HepG2 (cell line): ENCODE data around the gene SIRT7. TPM values are rescaled to one million over a fixed set of nuclear protein-coding genes. Genes with fewer than 3 reads are reported as not detected.

ENCODE experiments used
- ARID3A ChIP-seq: IDR thresholded peaks from 2 replicates; pipeline ENCODE4 v1.6.1; 2012; ENCODE audit warnings: low read depth, low read length, improper control_type of control experiment
- BCL6 ChIP-seq: IDR thresholded peaks from 2 replicates; pipeline ENCODE4 v1.6.1; 2016; ENCODE audit warnings: missing genetic modification reagents, missing compliant biosample characterization
- BHLHE40 ChIP-seq: IDR thresholded peaks from 2 replicates; pipeline ENCODE4 v1.6.1; 2011; ENCODE audit warnings: low read length, improper control_type of control experiment
- CREM ChIP-seq, 2 experiments: sonication (generic) in 1 of 2; formaldehyde crosslinking in 1 of 2; IDR thresholded peaks; 2 replicates each; pipeline versions ENCODE4 v1.4.0 to v1.6.1; 2016 to 2020; ENCODE audit warnings: antibody characterized with exemption in 1 of 2, mild to moderate bottlenecking in 1 of 2, missing genetic modification reagents in 1 of 2
- EP300 ChIP-seq, 3 experiments: sonication (generic) in 1 of 3; formaldehyde crosslinking in 1 of 3; IDR thresholded peaks; 2 replicates each; pipeline versions ENCODE4 v1.5.1 to v1.6.1; 2011 to 2020; ENCODE audit warnings: low read depth in 2 of 3, low read length in 2 of 3, borderline replicate concordance in 1 of 3, improper control_type of control experiment in 1 of 3, mild to moderate bottlenecking in 1 of 3, missing genetic modification reagents in 1 of 3, moderate library complexity in 1 of 3
- HOMEZ ChIP-seq: IDR thresholded peaks from 2 replicates; pipeline ENCODE4 v1.6.1; 2016; ENCODE audit warnings: low read depth
- MYC ChIP-seq: sonication (generic); formaldehyde crosslinking; IDR thresholded peaks from 2 replicates; pipeline ENCODE4 v1.9.0; 2021; ENCODE audit warnings: missing genetic modification reagents, borderline replicate concordance
- RXRB ChIP-seq: IDR thresholded peaks from 2 replicates; pipeline ENCODE4 v1.6.1; 2016; ENCODE audit warnings: borderline replicate concordance, missing genetic modification reagents, missing compliant biosample characterization
- SOX13 ChIP-seq, 3 experiments: fragments of 450-650 bp in 1 of 3; sonication (generic) in 1 of 3; formaldehyde crosslinking in 1 of 3; IDR thresholded peaks in 2 of 3; conservative IDR thresholded peaks in 1 of 3; 2 replicates each; pipeline versions ENCODE4 v1.5.0 to v1.6.1; 2016 to 2020; ENCODE audit warnings: antibody characterized with exemption in 1 of 3, mild to moderate bottlenecking in 1 of 3, missing compliant biosample characterization in 1 of 3, missing genetic modification reagents in 1 of 3, moderate library complexity in 1 of 3
- SRF ChIP-seq: IDR thresholded peaks from 2 replicates; pipeline ENCODE4 v1.6.1; 2011; ENCODE audit warnings: mild to moderate bottlenecking, low read depth, low read length, moderate library complexity
- ZNF136 ChIP-seq: sonication (generic); formaldehyde crosslinking; IDR thresholded peaks from 2 replicates; pipeline ENCODE4 v1.8.1; 2022; ENCODE audit warnings: low read depth, mild to moderate bottlenecking, moderate library complexity, missing genetic modification reagents
- ZNF543 ChIP-seq: sonication (generic); formaldehyde crosslinking; IDR thresholded peaks from 2 replicates; pipeline ENCODE4 v1.4.0; 2020; ENCODE audit warnings: mild to moderate bottlenecking, missing genetic modification reagents
- ZNF567 ChIP-seq: sonication (generic); formaldehyde crosslinking; IDR thresholded peaks from 2 replicates; pipeline ENCODE4 v1.8.1; 2023; ENCODE audit warnings: mild to moderate bottlenecking, missing genetic modification reagents, borderline replicate concordance
- ZNF709 ChIP-seq: sonication (generic); formaldehyde crosslinking; IDR thresholded peaks from 2 replicates; pipeline ENCODE4 v1.5.0; 2020; ENCODE audit warnings: mild to moderate bottlenecking, missing genetic modification reagents
- ZNF768 ChIP-seq: sonication (generic); formaldehyde crosslinking; IDR thresholded peaks from 2 replicates; pipeline ENCODE4 v1.4.0; 2020; ENCODE audit warnings: missing genetic modification reagents
- ZSCAN30 ChIP-seq: sonication (generic); formaldehyde crosslinking; IDR thresholded peaks from 2 replicates; pipeline ENCODE4 v1.5.0; 2020; ENCODE audit warnings: mild to moderate bottlenecking, missing genetic modification reagents
- polyA plus RNA-seq, 8 experiments: library from polyadenylated mRNA; depleted of rRNA in 3 of 8; stranded (reverse) in 7 of 8; unstranded in 1 of 8; fragments of >200 nt; fragmentation: Illumina TruSeq in 4 of 8; extraction: Trizol in 4 of 8; gene quantifications; 2 replicates each; pipeline versions ENCODE4 v1.2.1 to v1.2.3, GENCODE V29; 2011 to 2016; ENCODE audit warnings: low read depth in 4 of 8, missing spikeins in 1 of 8, mixed read lengths in 1 of 8; ENCODE audit not compliant: insufficient read depth in 1 of 8
- total RNA-seq, 5 experiments: library from RNA; depleted of rRNA; stranded (reverse); fragments of >200 nt; fragmentation: Illumina TruSeq; extraction: Trizol; gene quantifications; 2 replicates each; pipeline ENCODE4 v1.2.3, GENCODE V29; 2016; ENCODE audit warnings: low read depth in 1 of 5
- TF ChIP-seq, protein P1 (sequence below): sonication (generic); formaldehyde crosslinking; IDR thresholded peaks from 2 replicates; pipeline ENCODE4 v1.9.0; 2021; ENCODE audit warnings: missing genetic modification reagents, borderline replicate concordance
- TF ChIP-seq, protein P2 (sequence below): sonication (generic); formaldehyde crosslinking; IDR thresholded peaks from 2 replicates; pipeline ENCODE4 v1.8.1; 2023; ENCODE audit warnings: missing genetic modification reagents, mild to moderate bottlenecking, borderline replicate concordance
- TF ChIP-seq, protein P3 (sequence below): IDR thresholded peaks from 2 replicates; pipeline ENCODE4 v1.6.1; 2016; ENCODE audit warnings: missing genetic modification reagents, missing compliant biosample characterization

The SIRT7 gene
- total and polyA plus RNA-seq, 2 of the 13 experiments (the other 11 are each of a cell fraction or from before 2014, with no cell fraction given) = 8.3 to 24.8 TPM

DNA sequence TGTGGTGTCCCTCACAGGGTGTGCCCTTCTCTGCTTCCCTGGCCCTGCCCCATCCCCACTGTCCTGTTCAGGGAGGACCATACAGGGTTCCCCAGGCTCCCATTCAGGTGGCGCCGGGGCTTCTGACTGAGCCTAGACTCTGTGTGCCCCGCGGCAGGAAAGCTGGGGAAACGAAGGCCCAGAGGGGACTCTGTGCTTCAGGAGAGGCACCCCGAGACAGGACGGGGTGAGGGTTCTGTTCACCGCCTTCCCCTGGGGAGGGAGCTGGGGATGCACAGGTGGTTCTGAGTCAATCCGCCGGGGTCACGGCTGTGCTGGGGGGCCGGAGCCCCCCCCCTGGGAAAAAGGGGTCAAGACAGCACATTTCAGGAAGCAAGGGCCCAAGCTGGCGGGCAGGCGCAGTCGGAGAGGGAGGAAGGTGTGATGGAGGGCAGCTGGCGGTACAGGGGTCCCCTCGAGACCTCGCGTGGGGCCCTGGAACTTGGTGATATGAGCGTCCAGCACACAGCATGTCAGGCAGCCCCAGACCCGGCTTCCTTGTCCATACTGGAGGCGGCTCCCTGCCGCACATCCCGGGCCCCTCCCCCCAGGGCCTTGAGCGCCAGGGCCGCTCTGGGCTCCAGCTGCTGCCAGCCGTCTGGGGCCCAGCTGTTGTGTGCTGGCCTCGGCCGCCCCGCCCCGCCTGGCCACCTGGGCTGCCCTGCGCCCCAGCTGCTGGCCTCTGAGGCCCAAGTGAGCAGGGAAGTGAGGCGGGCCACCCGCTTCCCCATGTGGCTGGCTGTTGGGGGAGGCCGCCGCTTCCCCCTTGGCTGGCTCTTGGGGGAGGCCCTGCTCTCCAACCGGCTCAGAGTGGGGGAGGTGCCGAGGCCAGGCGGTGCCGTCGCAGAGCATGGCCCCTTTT, 48.6 kb upstream of the SIRT7 start (continued):
- TF ChIP-seq, protein P1, sequence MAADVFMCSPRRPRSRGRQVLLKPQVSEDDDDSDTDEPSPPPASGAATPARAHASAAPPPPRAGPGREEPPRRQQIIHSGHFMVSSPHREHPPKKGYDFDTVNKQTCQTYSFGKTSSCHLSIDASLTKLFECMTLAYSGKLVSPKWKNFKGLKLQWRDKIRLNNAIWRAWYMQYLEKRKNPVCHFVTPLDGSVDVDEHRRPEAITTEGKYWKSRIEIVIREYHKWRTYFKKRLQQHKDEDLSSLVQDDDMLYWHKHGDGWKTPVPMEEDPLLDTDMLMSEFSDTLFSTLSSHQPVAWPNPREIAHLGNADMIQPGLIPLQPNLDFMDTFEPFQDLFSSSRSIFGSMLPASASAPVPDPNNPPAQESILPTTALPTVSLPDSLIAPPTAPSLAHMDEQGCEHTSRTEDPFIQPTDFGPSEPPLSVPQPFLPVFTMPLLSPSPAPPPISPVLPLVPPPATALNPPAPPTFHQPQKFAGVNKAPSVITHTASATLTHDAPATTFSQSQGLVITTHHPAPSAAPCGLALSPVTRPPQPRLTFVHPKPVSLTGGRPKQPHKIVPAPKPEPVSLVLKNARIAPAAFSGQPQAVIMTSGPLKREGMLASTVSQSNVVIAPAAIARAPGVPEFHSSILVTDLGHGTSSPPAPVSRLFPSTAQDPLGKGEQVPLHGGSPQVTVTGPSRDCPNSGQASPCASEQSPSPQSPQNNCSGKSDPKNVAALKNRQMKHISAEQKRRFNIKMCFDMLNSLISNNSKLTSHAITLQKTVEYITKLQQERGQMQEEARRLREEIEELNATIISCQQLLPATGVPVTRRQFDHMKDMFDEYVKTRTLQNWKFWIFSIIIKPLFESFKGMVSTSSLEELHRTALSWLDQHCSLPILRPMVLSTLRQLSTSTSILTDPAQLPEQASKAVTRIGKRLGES (CRISPR knock-in tag) = peak; percentile 73; the same call in 1 of the 2 replicates
- TF ChIP-seq SOX13 (IDR thresholded peaks at IDR 0.05) = no peak; the same call in 1 of the 2 replicates
- peak in 1 of 2 experiments; percentile 84; a peak in 2 of 4 replicates for TF ChIP-seq SOX13 (CRISPR knock-in tag; conservative IDR thresholded peaks at IDR 0.05 in 1 of 2, IDR thresholded peaks at IDR 0.05 in 1 of 2)
- TF ChIP-seq, protein P2, sequence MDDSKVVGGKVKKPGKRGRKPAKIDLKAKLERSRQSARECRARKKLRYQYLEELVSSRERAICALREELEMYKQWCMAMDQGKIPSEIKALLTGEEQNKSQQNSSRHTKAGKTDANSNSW (CRISPR knock-in tag) = 0 out of 2 replicates have a peak, but pooled peaks have one; percentile 89
- TF ChIP-seq RXRB = peak; percentile 92
- no peak for TF ChIP-seq ARID3A
- no peak for TF ChIP-seq CREM (IDR thresholded peaks at IDR 0.05)
- no peak for TF ChIP-seq CREM (CRISPR knock-in tag; IDR thresholded peaks at IDR 0.05)
- no peak for TF ChIP-seq ZNF709 (CRISPR knock-in tag)
- peak; percentile 16 for TF ChIP-seq BHLHE40
- peak; percentile 97 for TF ChIP-seq MYC (CRISPR knock-in tag)
- TF ChIP-seq HOMEZ (CRISPR knock-in tag) = no peak
- peak; percentile 97 for TF ChIP-seq ZSCAN30 (CRISPR knock-in tag)
- no peak for TF ChIP-seq ZNF567 (CRISPR knock-in tag)
- no peak; the same call in 1 of the 2 replicates for TF ChIP-seq ZNF136 (CRISPR knock-in tag)
- TF ChIP-seq BCL6 = peak; percentile 89
- TF ChIP-seq SRF = no peak
- TF ChIP-seq, protein P3, sequence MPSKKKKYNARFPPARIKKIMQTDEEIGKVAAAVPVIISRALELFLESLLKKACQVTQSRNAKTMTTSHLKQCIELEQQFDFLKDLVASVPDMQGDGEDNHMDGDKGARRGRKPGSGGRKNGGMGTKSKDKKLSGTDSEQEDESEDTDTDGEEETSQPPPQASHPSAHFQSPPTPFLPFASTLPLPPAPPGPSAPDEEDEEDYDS (CRISPR knock-in tag) = peak; percentile 80
- TF ChIP-seq ZNF768 (CRISPR knock-in tag) = peak; percentile 82
- peak; percentile 92; the same call in 1 of the 2 replicates for TF ChIP-seq ZNF543 (CRISPR knock-in tag)
- peak; percentile 57 to 82; a peak in 3 of 4 replicates for TF ChIP-seq EP300 (IDR thresholded peaks at IDR 0.05; ENCODE audit: low read depth in 2 of 2, low read length in 2 of 2)
- peak; percentile 85 for TF ChIP-seq EP300 (CRISPR knock-in tag; IDR thresholded peaks at IDR 0.05; ENCODE audit: borderline replicate concordance)
